ENCODE results near the gene TMEM88. TPM values are rescaled to one million over a fixed set of nuclear protein-coding genes. Genes with fewer than 3 reads are reported as not detected.

Gene TMEM88
- total RNA-seq, 1 donor from 2014 or later: 1.6 TPM

GRCh38 chr17:7842380-7843256 is 12.2 kb upstream of the TMEM88 start:
- intact Hi-C loops (cut with micrococcal nuclease): loop anchor here (1.0 to 10.0 kb wide), 17 partner anchors 9 to 1190 kb away; partner anchors contain the start of genes C17orf100, CTC1, CTDNEP1 and EIF5A

GRCh38 chr17:7843257-7843535 is 11.7 kb upstream of the TMEM88 start:
- intact Hi-C loops (cut with micrococcal nuclease): loop anchor here (1.0 to 10.0 kb wide), 15 partner anchors 228 to 1191 kb away; partner anchors contain the start of genes C17orf100, CTC1, CTDNEP1 and EIF5A

- intact Hi-C loops (cut with micrococcal nuclease): loop anchor here (1.0 to 10.0 kb wide), 19 partner anchors 8 to 1191 kb away; partner anchors contain the start of genes C17orf100, CHD3, CTC1 and CTDNEP1
Measured at GRCh38 chr17:7843536-7844291, 11.2 kb upstream of the TMEM88 start.

- intact Hi-C loops (cut with micrococcal nuclease): loop anchor here (1.0 to 10.0 kb wide), 13 partner anchors 9 to 1192 kb away; partner anchors contain the start of genes C17orf100, CHD3, CTDNEP1 and ELP5
Measured at GRCh38 chr17:7844292-7845154, 10.3 kb upstream of the TMEM88 start.

- intact Hi-C loops (cut with micrococcal nuclease): loop anchor here (2.0 to 10.0 kb wide), 2 partner anchors 311 to 539 kb away; partner anchors contain the start of gene RPL26
Measured at GRCh38 chr17:7845359-7846062, 9.4 kb upstream of the TMEM88 start.

- intact Hi-C loops (cut with micrococcal nuclease): loop anchor here (10.0 kb wide), 1 partner anchor 539 kb away; the partner anchor contains the start of gene RPL26
Measured at GRCh38 chr17:7846063-7846735, 8.7 kb upstream of the TMEM88 start.

GRCh38 chr17:7846765-7847661 is 7.9 kb upstream of the TMEM88 start:
- intact Hi-C loops (cut with micrococcal nuclease): loop anchor here (10.0 kb wide), 1 partner anchor 538 kb away; the partner anchor contains the start of gene RPL26

- intact Hi-C loops (cut with micrococcal nuclease): loop anchor here (10.0 kb wide), 1 partner anchor 537 kb away; the partner anchor contains the start of gene RPL26
Measured at GRCh38 chr17:7848131-7848579, 6.7 kb upstream of the TMEM88 start.

GRCh38 chr17:7848739-7849129 is 6.1 kb upstream of the TMEM88 start:
- intact Hi-C loops (cut with micrococcal nuclease): loop anchor here (10.0 kb wide), 1 partner anchor 536 kb away; the partner anchor contains the start of gene RPL26

- intact Hi-C loops (cut with micrococcal nuclease): loop anchor here (10.0 kb wide), 1 partner anchor 536 kb away; the partner anchor contains the start of gene RPL26
Measured at GRCh38 chr17:7849130-7849750, 5.6 kb upstream of the TMEM88 start.

- intact Hi-C loops (cut with micrococcal nuclease): loop anchor here (10.0 kb wide), 2 partner anchors 535 to 585 kb away; partner anchors contain the start of genes NDEL1 and RPL26
Measured at GRCh38 chr17:7849751-7850504, 4.9 kb upstream of the TMEM88 start.

GRCh38 chr17:7850701-7851437 is 4.0 kb upstream of the TMEM88 start:
- intact Hi-C loops (cut with micrococcal nuclease): loop anchor here (1.0 to 10.0 kb wide), 5 partner anchors 9 to 584 kb away; partner anchors contain the start of genes KDM6B and NDEL1

GRCh38 chr17:7851438-7852261 is 3.2 kb upstream of the TMEM88 start:
- intact Hi-C loops (cut with micrococcal nuclease): loop anchor here (1.0 to 10.0 kb wide), 5 partner anchors 9 to 583 kb away; partner anchors contain the start of genes KDM6B and NDEL1

GRCh38 chr17:7852262-7852670 is 2.6 kb upstream of the TMEM88 start:
- intact Hi-C loops (cut with micrococcal nuclease): loop anchor here (10.0 kb wide), 1 partner anchor 583 kb away; the partner anchor contains the start of gene NDEL1

Measured in T-helper 1 cell treated with Interleukin-12 subunit alpha and Interleukin-12 subunit beta and Interleukin-4 antibody, amounts not matched to agents 30 ng/mL and 1 ng/mL, for 36 hours (primary cell).